MM.1S (cell line): ENCODE data around the gene FARP1.

ENCODE experiments used
- CTCF ChIP-seq: fragments of 300-600 bp; sonication (generic); IDR thresholded peaks from 2 replicates; pipeline ENCODE4 v1.5.1; 2016; ENCODE audit warnings: antibody characterized with exemption, low read length, mixed read lengths
- EZH2 ChIP-seq: fragments of 300-600 bp; sonication (generic); optimal IDR thresholded peaks from 2 replicates; pipeline ENCODE3; 2017; ENCODE audit warnings: low read depth, mild to moderate bottlenecking, antibody characterized with exemption, low read length, mixed read lengths
- EZH2phosphoT487 ChIP-seq: fragments of 300-600 bp; sonication (generic); IDR thresholded peaks from 2 replicates; pipeline ENCODE4 v1.6.1; 2018; ENCODE audit warnings: antibody characterized with exemption, low read length

- TF ChIP-seq CTCF (no peak), EZH2 (no peak), EZH2phosphoT487 (no peak)
These were observed 29.2 kb downstream of the FARP1 start for GRCh38 chr13:98171900-98172589.
